ENCODE data around the gene NDRG3. TPM values are rescaled to one million over a fixed set of nuclear protein-coding genes. Genes with fewer than 3 reads are reported as not detected.

Gene NDRG3
- total RNA-seq = 30.3 and 32.3 TPM in 2 replicates

GRCh38 chr20:36745927-36746659 lies at the start of gene NDRG3:
NDRG3 (minus strand) TSS chr20:36746090; CDS start chr20:36721735, 24,355 bp downstream.

GRCh38 chr20:36773597-36774390 lies 27.9 kb upstream of the NDRG3 start, which contains the start of gene DSN1:
DSN1 (minus strand) TSS chr20:36773763; CDS start chr20:36771458, 2,305 bp downstream.

GRCh38 chr20:36645998-36646397 lies 99.9 kb downstream of the NDRG3 start, which contains the start of gene SLA2:
SLA2 (minus strand) TSS chr20:36646196; CDS start chr20:36641335, 4,861 bp downstream.

GRCh38 chr20:36605399-36606157 lies 140.3 kb downstream of the NDRG3 start, which contains the start of gene RAB5IF:
RAB5IF (plus strand) TSS chr20:36605779; CDS start chr20:36605952, 173 bp downstream.

Other genes with a start within 250 kb of the NDRG3 start
- 15.1 and 28.3 TPM in 2 replicates for gene MYL9, start 204.6 kb downstream of the NDRG3 start, total RNA-seq
- gene TGIF2, start 172.5 kb downstream of the NDRG3 start, total RNA-seq = 3.5 and 5.5 TPM in 2 replicates
- 69.1 and 71.6 TPM in 2 replicates for gene RAB5IF, start 140.3 kb downstream of the NDRG3 start, total RNA-seq
- not detected in 2 replicates for gene SLA2, start 99.9 kb downstream of the NDRG3 start, total RNA-seq
- 8.4 and 31.1 TPM in 2 replicates for gene DSN1, start 27.7 kb upstream of the NDRG3 start, total RNA-seq
- 0.15 TPM in 1 of 2 replicates, not detected in the other for gene TLDC2, start 130.0 kb upstream of the NDRG3 start, total RNA-seq
- gene SAMHD1, start 205.6 kb upstream of the NDRG3 start, total RNA-seq = 43.7 and 70.1 TPM in 2 replicates

Measured in smooth muscle cell of trachea (primary cell).